C4-2B (cell line): ENCODE data around the gene C11orf65.

Source experiments
- CTCF ChIP-seq: fragments of 450-650 bp; conservative IDR thresholded peaks from 2 replicates; pipeline ENCODE4 v1.5.1; 2017; ENCODE audit warnings: mild to moderate bottlenecking
- ZFX ChIP-seq: fragments of 450-650 bp; IDR thresholded peaks from 2 replicates; pipeline ENCODE4 v1.6.1; 2017

- TF ChIP-seq CTCF (no peak), ZFX (no peak)
These were observed 115.9 kb downstream of the C11orf65 start for GRCh38 chr11:108351468-108351867.
